ENCODE data around the gene NAPG.

Gene NAPG

GRCh38 chr18:10511236-10511635, 14.6 kb upstream of the NAPG start:
- no peaks in the 10 kb centered on the region for H3K36me3 ChIP-seq (ENCODE audit: control insufficient read depth in 1 of 2, insufficient read depth in 2 of 2, low read length in 2 of 2)
- H3K4me3 ChIP-seq (ENCODE audit: low read depth in 1 of 2, low read length in 2 of 2) = no peak overlapping the region
- peaks cover 2 to 5% of the 10 kb centered on the region in 2 donors for H3K9me3 ChIP-seq (ENCODE audit: control insufficient read depth in 1 of 2, low read length in 2 of 2)
- no peak overlapping the region for H3K27ac ChIP-seq (ENCODE audit: low read depth, low read length)
- no peaks in the 10 kb centered on the region for H3K4me1 ChIP-seq (ENCODE audit: control insufficient read depth in 1 of 2, insufficient read depth in 2 of 2, low read length in 2 of 2)
- H3K27me3 ChIP-seq (ENCODE audit: control insufficient read depth in 1 of 2, insufficient read depth in 2 of 2, low read length in 2 of 2) = peaks cover 0 to 6% of the 10 kb centered on the region in 2 donors
- H3K9ac ChIP-seq (ENCODE audit: low read depth in 1 of 2, low read length in 2 of 2) = no peak overlapping the region

- Histone ChIP-seq H3K4me1 (ENCODE audit: control insufficient read depth in 1 of 2, insufficient read depth in 2 of 2, low read length in 2 of 2) (peaks cover 0 to 2% of the 10 kb centered on the region in 2 donors), H3K9ac (ENCODE audit: low read depth in 1 of 2, low read length in 2 of 2) (no peak overlapping the region), H3K9me3 (ENCODE audit: control insufficient read depth in 1 of 2, low read length in 2 of 2) (no peaks in the 10 kb centered on the region), H3K27ac (ENCODE audit: low read depth, low read length) (no peak overlapping the region), H3K36me3 (ENCODE audit: control insufficient read depth in 1 of 2, insufficient read depth in 2 of 2, low read length in 2 of 2) (no peaks in the 10 kb centered on the region), H3K27me3 (ENCODE audit: control insufficient read depth in 1 of 2, insufficient read depth in 2 of 2, low read length in 2 of 2) (peaks cover 0 to 6% of the 10 kb centered on the region in 2 donors), H3K4me3 (ENCODE audit: low read depth in 1 of 2, low read length in 2 of 2) (no peak overlapping the region)
Observed at GRCh38 chr18:10514082-10514481, 11.7 kb upstream of the NAPG start.

- Histone ChIP-seq H3K9ac (ENCODE audit: low read depth in 1 of 2, low read length in 2 of 2) (no peak overlapping the region), H3K36me3 (ENCODE audit: control insufficient read depth in 1 of 2, insufficient read depth in 2 of 2, low read length in 2 of 2) (no peaks in the 10 kb centered on the region), H3K9me3 (ENCODE audit: control insufficient read depth in 1 of 2, low read length in 2 of 2) (no peaks in the 10 kb centered on the region), H3K4me3 (ENCODE audit: low read depth in 1 of 2, low read length in 2 of 2) (no peak overlapping the region), H3K27ac (ENCODE audit: low read depth, low read length) (no peak overlapping the region), H3K27me3 (ENCODE audit: control insufficient read depth in 1 of 2, insufficient read depth in 2 of 2, low read length in 2 of 2) (peaks cover 0 to 6% of the 10 kb centered on the region in 2 donors), H3K4me1 (ENCODE audit: control insufficient read depth in 1 of 2, insufficient read depth in 2 of 2, low read length in 2 of 2) (peaks cover 0 to 2% of the 10 kb centered on the region in 2 donors)
Observed at GRCh38 chr18:10514601-10515000, 11.2 kb upstream of the NAPG start.

GRCh38 chr18:10515456-10515855, 10.4 kb upstream of the NAPG start:
- no peaks in the 10 kb centered on the region for H3K9me3 ChIP-seq (ENCODE audit: control insufficient read depth in 1 of 2, low read length in 2 of 2)
- peaks cover 0 to 2% of the 10 kb centered on the region in 2 donors for H3K4me1 ChIP-seq (ENCODE audit: control insufficient read depth in 1 of 2, insufficient read depth in 2 of 2, low read length in 2 of 2)
- H3K27me3 ChIP-seq (ENCODE audit: control insufficient read depth in 1 of 2, insufficient read depth in 2 of 2, low read length in 2 of 2) = peaks cover 0 to 6% of the 10 kb centered on the region in 2 donors
- H3K4me3 ChIP-seq (ENCODE audit: low read depth in 1 of 2, low read length in 2 of 2) = no peak overlapping the region
- H3K36me3 ChIP-seq (ENCODE audit: control insufficient read depth in 1 of 2, insufficient read depth in 2 of 2, low read length in 2 of 2) = no peaks in the 10 kb centered on the region
- no peak overlapping the region for H3K27ac ChIP-seq (ENCODE audit: low read depth, low read length)
- no peak overlapping the region for H3K9ac ChIP-seq (ENCODE audit: low read depth in 1 of 2, low read length in 2 of 2)

- peaks cover 0 to 2% of the 10 kb centered on the region in 2 donors for H3K4me1 ChIP-seq (ENCODE audit: control insufficient read depth in 1 of 2, insufficient read depth in 2 of 2, low read length in 2 of 2)
- no peaks in the 10 kb centered on the region for H3K9me3 ChIP-seq (ENCODE audit: control insufficient read depth in 1 of 2, low read length in 2 of 2)
- no peak overlapping the region for H3K4me3 ChIP-seq (ENCODE audit: low read depth in 1 of 2, low read length in 2 of 2)
- no peak overlapping the region for H3K9ac ChIP-seq (ENCODE audit: low read depth in 1 of 2, low read length in 2 of 2)
- H3K36me3 ChIP-seq (ENCODE audit: control insufficient read depth in 1 of 2, insufficient read depth in 2 of 2, low read length in 2 of 2) = no peaks in the 10 kb centered on the region
- H3K27me3 ChIP-seq (ENCODE audit: control insufficient read depth in 1 of 2, insufficient read depth in 2 of 2, low read length in 2 of 2) = peaks cover 0 to 6% of the 10 kb centered on the region in 2 donors
- H3K27ac ChIP-seq (ENCODE audit: low read depth, low read length) = no peak overlapping the region
Observed at GRCh38 chr18:10516078-10516477, 9.7 kb upstream of the NAPG start.

- H3K9ac ChIP-seq (ENCODE audit: low read depth in 1 of 2, low read length in 2 of 2) = no peak overlapping the region
- H3K27ac ChIP-seq (ENCODE audit: low read depth, low read length) = no peak overlapping the region
- H3K9me3 ChIP-seq (ENCODE audit: control insufficient read depth in 1 of 2, low read length in 2 of 2) = no peaks in the 10 kb centered on the region
- H3K27me3 ChIP-seq (ENCODE audit: control insufficient read depth in 1 of 2, insufficient read depth in 2 of 2, low read length in 2 of 2) = no peaks in the 10 kb centered on the region
- H3K4me1 ChIP-seq (ENCODE audit: control insufficient read depth in 1 of 2, insufficient read depth in 2 of 2, low read length in 2 of 2) = peaks cover 0 to 2% of the 10 kb centered on the region in 2 donors
- no peak overlapping the region for H3K4me3 ChIP-seq (ENCODE audit: low read depth in 1 of 2, low read length in 2 of 2)
- no peaks in the 10 kb centered on the region for H3K36me3 ChIP-seq (ENCODE audit: control insufficient read depth in 1 of 2, insufficient read depth in 2 of 2, low read length in 2 of 2)
Observed at GRCh38 chr18:10518595-10519255, 7.1 kb upstream of the NAPG start.

GRCh38 chr18:10519366-10519765, 6.5 kb upstream of the NAPG start:
- H3K4me1 ChIP-seq (ENCODE audit: control insufficient read depth in 1 of 2, insufficient read depth in 2 of 2, low read length in 2 of 2) = peaks cover 0 to 2% of the 10 kb centered on the region in 2 donors
- no peaks in the 10 kb centered on the region for H3K9me3 ChIP-seq (ENCODE audit: control insufficient read depth in 1 of 2, low read length in 2 of 2)
- H3K27me3 ChIP-seq (ENCODE audit: control insufficient read depth in 1 of 2, insufficient read depth in 2 of 2, low read length in 2 of 2) = no peaks in the 10 kb centered on the region
- no peak overlapping the region for H3K4me3 ChIP-seq (ENCODE audit: low read depth in 1 of 2, low read length in 2 of 2)
- H3K9ac ChIP-seq (ENCODE audit: low read depth in 1 of 2, low read length in 2 of 2) = no peak overlapping the region
- no peak overlapping the region for H3K27ac ChIP-seq (ENCODE audit: low read depth, low read length)
- H3K36me3 ChIP-seq (ENCODE audit: control insufficient read depth in 1 of 2, insufficient read depth in 2 of 2, low read length in 2 of 2) = no peaks in the 10 kb centered on the region

- Histone ChIP-seq H3K4me3 (ENCODE audit: low read depth in 1 of 2, low read length in 2 of 2) (no peak overlapping the region), H3K36me3 (ENCODE audit: control insufficient read depth in 1 of 2, insufficient read depth in 2 of 2, low read length in 2 of 2) (no peaks in the 10 kb centered on the region), H3K4me1 (ENCODE audit: control insufficient read depth in 1 of 2, insufficient read depth in 2 of 2, low read length in 2 of 2) (peaks cover 0 to 8% of the 10 kb centered on the region in 2 donors), H3K27me3 (ENCODE audit: control insufficient read depth in 1 of 2, insufficient read depth in 2 of 2, low read length in 2 of 2) (no peaks in the 10 kb centered on the region), H3K9ac (ENCODE audit: low read depth in 1 of 2, low read length in 2 of 2) (no peak overlapping the region), H3K9me3 (ENCODE audit: control insufficient read depth in 1 of 2, low read length in 2 of 2) (no peaks in the 10 kb centered on the region), H3K27ac (ENCODE audit: low read depth, low read length) (no peak overlapping the region)
Observed at GRCh38 chr18:10519999-10520935, 5.6 kb upstream of the NAPG start.

GRCh38 chr18:10521566-10521965, 4.3 kb upstream of the NAPG start:
- H3K9ac ChIP-seq (ENCODE audit: low read depth in 1 of 2, low read length in 2 of 2) = no peak overlapping the region
- no peak overlapping the region for H3K4me3 ChIP-seq (ENCODE audit: low read depth in 1 of 2, low read length in 2 of 2)
- no peaks in the 10 kb centered on the region for H3K9me3 ChIP-seq (ENCODE audit: control insufficient read depth in 1 of 2, low read length in 2 of 2)
- H3K36me3 ChIP-seq (ENCODE audit: control insufficient read depth in 1 of 2, insufficient read depth in 2 of 2, low read length in 2 of 2) = no peaks in the 10 kb centered on the region
- peaks cover 0 to 13% of the 10 kb centered on the region in 2 donors for H3K4me1 ChIP-seq (ENCODE audit: control insufficient read depth in 1 of 2, insufficient read depth in 2 of 2, low read length in 2 of 2)
- no peaks in the 10 kb centered on the region for H3K27me3 ChIP-seq (ENCODE audit: control insufficient read depth in 1 of 2, insufficient read depth in 2 of 2, low read length in 2 of 2)
- no peak overlapping the region for H3K27ac ChIP-seq (ENCODE audit: low read depth, low read length)

GRCh38 chr18:10522574-10522973, 3.3 kb upstream of the NAPG start:
- Histone ChIP-seq H3K4me1 (ENCODE audit: control insufficient read depth in 1 of 2, insufficient read depth in 2 of 2, low read length in 2 of 2) (peaks cover 5 to 14% of the 10 kb centered on the region in 2 donors), H3K4me3 (ENCODE audit: low read depth in 1 of 2, low read length in 2 of 2) (no peak overlapping the region), H3K9ac (ENCODE audit: low read depth in 1 of 2, low read length in 2 of 2) (no peak overlapping the region), H3K27me3 (ENCODE audit: control insufficient read depth in 1 of 2, insufficient read depth in 2 of 2, low read length in 2 of 2) (no peaks in the 10 kb centered on the region), H3K27ac (ENCODE audit: low read depth, low read length) (no peak overlapping the region), H3K9me3 (ENCODE audit: control insufficient read depth in 1 of 2, low read length in 2 of 2) (no peaks in the 10 kb centered on the region), H3K36me3 (ENCODE audit: control insufficient read depth in 1 of 2, insufficient read depth in 2 of 2, low read length in 2 of 2) (no peaks in the 10 kb centered on the region)
